ENCODE measurements around the gene TSC1. TPM values are rescaled to one million over a fixed set of nuclear protein-coding genes. Genes with fewer than 3 reads are reported as not detected.

Gene TSC1
- total RNA-seq, 4 donors from 2014 or later: 24.3 to 44.2 (median 36.9) TPM

DNA sequence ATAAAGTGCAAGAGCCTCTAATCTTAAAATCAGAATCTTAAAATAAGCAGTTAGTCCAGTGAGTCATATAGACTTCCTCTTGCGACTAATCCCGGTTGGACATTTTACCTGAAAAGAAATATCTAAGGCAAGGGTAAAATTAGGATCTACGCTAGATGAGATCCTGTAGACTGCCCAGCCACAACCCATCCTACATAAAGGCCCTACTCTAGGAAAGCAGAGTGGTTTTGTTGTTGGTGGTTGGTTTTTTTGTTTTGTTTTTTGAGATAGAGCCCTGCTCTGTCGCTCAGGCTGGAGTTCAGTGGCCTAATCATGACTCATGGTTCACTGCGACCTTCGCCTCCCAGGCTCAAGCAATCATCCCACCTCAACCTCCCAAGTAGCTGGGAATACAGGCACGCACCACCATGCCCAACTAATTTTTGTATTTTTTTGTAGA is 6.9 kb downstream of the TSC1 start:
- Histone ChIP-seq H3K27me3 (no peaks in the 10 kb centered on the region), H3K4me1 (peaks cover 1 to 10% (median 2%) of the 10 kb centered on the region in 3 donors), H3K36me3 (peaks cover 0 to 21% of the 10 kb centered on the region in 2 donors), H3K4me3 (no peak overlapping the region), H3K27ac (no peak overlapping the region), H3K9me3 (no peaks in the 10 kb centered on the region)
- 97 to 100% methylated on average over 3 to 7 of the region's 7 CpGs for WGBS, 2 donors (ENCODE audit: low coverage in 1 of 2)
- TF ChIP-seq POLR2AphosphoS5 (IDR thresholded peaks at IDR 0.05) (no peak), CTCF (IDR thresholded peaks at IDR 0.05) (no peak), POLR2A (IDR thresholded peaks at IDR 0.05) (no peak), EP300 (IDR thresholded peaks at IDR 0.05) (no peak)
- no peak for ATAC-seq

DNA sequence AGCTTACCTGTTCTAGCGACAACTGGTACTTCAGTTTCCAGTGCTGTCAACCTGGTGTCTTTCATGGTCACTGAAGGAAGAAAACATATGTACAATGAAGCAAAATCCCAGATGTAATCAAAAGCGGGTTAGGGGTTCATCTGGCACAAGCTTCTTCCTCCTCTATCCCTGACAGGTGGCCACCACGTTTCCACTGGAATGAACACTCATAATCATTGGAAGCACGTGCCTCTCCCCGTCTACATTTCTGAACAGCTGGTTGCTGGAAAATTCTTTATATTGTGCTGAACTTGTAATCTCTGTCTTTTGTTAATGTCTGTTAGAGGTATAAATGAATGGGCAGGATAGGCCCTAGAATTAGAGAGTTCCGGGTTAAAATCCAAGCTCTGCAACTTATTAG is 9.4 kb downstream of the TSC1 start:
- H3K27me3 ChIP-seq: no peaks in the 10 kb centered on the region
- 65% methylated on average over 6 of the region's 6 CpGs for WGBS, 2 donors (ENCODE audit: low coverage in 1 of 2)
- H3K4me3 ChIP-seq: no peak overlapping the region
- no peaks in the 10 kb centered on the region for H3K9me3 ChIP-seq
- TF ChIP-seq POLR2AphosphoS5 (IDR thresholded peaks at IDR 0.05) (no peak), POLR2A (IDR thresholded peaks at IDR 0.05) (no peak), EP300 (IDR thresholded peaks at IDR 0.05) (no peak), CTCF (IDR thresholded peaks at IDR 0.05) (no peak)
- H3K36me3 ChIP-seq: peaks cover 0 to 38% of the 10 kb centered on the region in 2 donors
- H3K27ac ChIP-seq: no peak overlapping the region
- no peaks in the 10 kb centered on the region for H3K4me1 ChIP-seq
- ATAC-seq: no peak

DNA sequence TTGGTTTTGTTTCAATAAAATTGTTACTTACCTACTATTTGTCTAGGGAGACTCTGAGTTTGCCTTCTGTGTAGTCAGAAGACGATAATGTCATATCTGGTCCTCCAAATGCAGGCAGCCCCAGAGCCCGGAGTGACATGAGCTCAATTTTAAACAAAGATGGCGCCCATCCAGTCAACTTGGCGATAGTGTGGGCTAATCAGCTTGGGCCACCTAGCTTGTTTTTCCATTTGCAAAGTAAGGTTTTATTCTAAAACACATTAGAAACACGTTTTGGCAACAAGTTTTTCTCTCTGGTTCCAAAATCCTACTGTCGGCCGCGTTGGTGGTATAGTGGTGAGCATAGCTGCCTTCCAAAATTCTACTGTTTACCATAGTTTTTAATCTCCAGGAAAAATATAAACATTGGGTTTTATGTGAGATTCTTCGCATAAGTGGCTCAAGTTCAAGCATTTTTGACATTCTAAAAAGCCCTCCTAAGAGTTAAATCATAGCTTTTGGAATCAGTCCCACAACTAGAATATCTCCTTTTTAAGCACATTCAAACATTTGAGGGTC is 13.2 kb downstream of the TSC1 start:
- no peak overlapping the region for H3K4me3 ChIP-seq
- WGBS, 2 donors (ENCODE audit: low coverage in 1 of 2): 81 to 90% methylated on average over 8 to 9 of the region's 9 CpGs
- no peaks in the 10 kb centered on the region for H3K27me3 ChIP-seq
- ATAC-seq: no peak
- H3K9me3 ChIP-seq: no peaks in the 10 kb centered on the region
- H3K27ac ChIP-seq: no peak overlapping the region
- TF ChIP-seq POLR2A (IDR thresholded peaks at IDR 0.05) (no peak), CTCF (IDR thresholded peaks at IDR 0.05) (no peak), EP300 (IDR thresholded peaks at IDR 0.05) (no peak), POLR2AphosphoS5 (IDR thresholded peaks at IDR 0.05) (no peak)
- H3K4me1 ChIP-seq: no peaks in the 10 kb centered on the region
- peaks cover 0 to 76% of the 10 kb centered on the region in 2 donors for H3K36me3 ChIP-seq

GRCh38 chr9:132927704-132928103 is 16.7 kb downstream of the TSC1 start:
- no peak overlapping the region for H3K27ac ChIP-seq
- TF ChIP-seq POLR2AphosphoS5 (IDR thresholded peaks at IDR 0.05) (no peak), EP300 (IDR thresholded peaks at IDR 0.05) (no peak), CTCF (IDR thresholded peaks at IDR 0.05) (no peak), POLR2A (IDR thresholded peaks at IDR 0.05) (no peak)
- H3K27me3 ChIP-seq: no peaks in the 10 kb centered on the region
- WGBS, 2 donors (ENCODE audit: low coverage in 1 of 2): 89 to 93% methylated on average over 7 of the region's 7 CpGs
- H3K4me3 ChIP-seq: no peak overlapping the region
- ATAC-seq: no peak
- no peaks in the 10 kb centered on the region for H3K9me3 ChIP-seq
- H3K36me3 ChIP-seq: peaks cover 2 to 91% of the 10 kb centered on the region in 2 donors
- H3K4me1 ChIP-seq: no peaks in the 10 kb centered on the region

DNA sequence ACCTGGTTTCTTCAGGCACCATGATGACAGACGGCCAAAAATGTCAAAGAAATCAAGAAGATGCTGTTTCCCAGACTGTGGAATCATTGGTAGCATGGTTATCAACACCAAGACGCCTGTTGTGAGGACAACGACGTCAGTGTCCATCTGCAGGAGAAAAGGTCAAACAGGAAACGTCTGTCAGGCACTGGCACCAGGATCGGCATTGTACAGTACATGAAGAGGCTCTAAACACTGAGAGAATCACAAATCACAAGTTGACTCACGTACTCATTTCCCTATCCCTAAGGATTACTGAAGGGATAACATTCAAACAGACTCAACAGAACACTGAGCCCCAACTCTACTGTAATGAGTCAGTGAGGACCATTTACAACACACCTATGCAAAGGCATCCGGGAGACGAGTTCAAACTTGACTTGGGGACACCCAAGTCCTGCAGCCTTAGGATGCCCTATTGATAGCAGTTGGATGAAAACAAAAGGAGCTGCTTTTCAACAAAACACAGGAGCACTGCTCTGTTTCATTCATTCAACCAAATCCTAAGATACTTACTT is 21.0 kb downstream of the TSC1 start:
- Histone ChIP-seq H3K4me3 (no peak overlapping the region), H3K36me3 (peaks cover 13 to 100% of the 10 kb centered on the region in 2 donors), H3K27ac (no peak overlapping the region), H3K4me1 (no peaks in the 10 kb centered on the region), H3K9me3 (no peaks in the 10 kb centered on the region), H3K27me3 (no peaks in the 10 kb centered on the region)
- WGBS, 2 donors (ENCODE audit: low coverage in 1 of 2): 75 to 82% methylated on average over 5 to 8 of the region's 9 CpGs
- ATAC-seq: no peak
- no peak for TF ChIP-seq POLR2A (IDR thresholded peaks at IDR 0.05)
- no peak for TF ChIP-seq POLR2AphosphoS5 (IDR thresholded peaks at IDR 0.05)
- TF ChIP-seq EP300 (IDR thresholded peaks at IDR 0.05): no peak
- TF ChIP-seq CTCF (IDR thresholded peaks at IDR 0.05): no peak
